Lower lobe of right lung (tissue), 2 donors: Measurements from ENCODE around the gene SCN1B. TPM values are rescaled to one million over a fixed set of nuclear protein-coding genes. Genes with fewer than 3 reads are reported as not detected.

Experiments
- ATAC-seq, 2 donors: fragments of 200-7000 bp; cut with Tn5 transposase; one replicate each; pipeline ENCODE4 v1.9.1; 2020 to 2022; ENCODE audit warnings: mild to moderate bottlenecking in 2 of 2, moderate library complexity in 2 of 2
- DNase-seq: peaks from one replicate; pipeline ENCODE4 v3.0.0-alpha.2; 2020
- H3K27ac ChIP-seq: fragments of 200-600 bp; one replicate; pipeline ENCODE4 v1.8.0; 2022
- H3K27me3 ChIP-seq: fragments of 200-600 bp; one replicate; pipeline ENCODE4 v1.8.0; 2022; ENCODE audit warnings: low read depth
- H3K36me3 ChIP-seq: fragments of 200-600 bp; one replicate; pipeline ENCODE4 v1.8.0; 2022; ENCODE audit warnings: mild to moderate bottlenecking
- H3K4me1 ChIP-seq: fragments of 200-600 bp; one replicate; pipeline ENCODE4 v1.8.0; 2022
- H3K4me3 ChIP-seq: fragments of 200-600 bp; one replicate; pipeline ENCODE4 v1.8.0; 2022; ENCODE audit warnings: mild to moderate bottlenecking
- H3K9me3 ChIP-seq: fragments of 200-600 bp; one replicate; pipeline ENCODE4 v1.8.0; 2022
- CTCF ChIP-seq: fragments of 200-600 bp; IDR thresholded peaks from one replicate; pipeline ENCODE4 v1.8.0; 2022; ENCODE audit warnings: antibody characterized with exemption, mild to moderate bottlenecking
- intact Hi-C: fragments of 100-400 bp; cut with DNase I; formaldehyde crosslinking; loops from one replicate; pipeline ENCODE4 v1.11.0; 2022
- total RNA-seq: library from RNA; stranded (reverse); fragmentation: NEBNext Ultra II Directional; extraction: Animal tissue kit (Norgen Biotek cat#: 25700); gene quantifications from one replicate; pipeline ENCODE4 v1.2.1, GENCODE V29; 2021
- donor health status: DM: no; HTN: yes; CAD: no; lungs with severe emphysema.

Gene SCN1B
- total RNA-seq, 1 donor from 2014 or later = 9.8 TPM

DNA sequence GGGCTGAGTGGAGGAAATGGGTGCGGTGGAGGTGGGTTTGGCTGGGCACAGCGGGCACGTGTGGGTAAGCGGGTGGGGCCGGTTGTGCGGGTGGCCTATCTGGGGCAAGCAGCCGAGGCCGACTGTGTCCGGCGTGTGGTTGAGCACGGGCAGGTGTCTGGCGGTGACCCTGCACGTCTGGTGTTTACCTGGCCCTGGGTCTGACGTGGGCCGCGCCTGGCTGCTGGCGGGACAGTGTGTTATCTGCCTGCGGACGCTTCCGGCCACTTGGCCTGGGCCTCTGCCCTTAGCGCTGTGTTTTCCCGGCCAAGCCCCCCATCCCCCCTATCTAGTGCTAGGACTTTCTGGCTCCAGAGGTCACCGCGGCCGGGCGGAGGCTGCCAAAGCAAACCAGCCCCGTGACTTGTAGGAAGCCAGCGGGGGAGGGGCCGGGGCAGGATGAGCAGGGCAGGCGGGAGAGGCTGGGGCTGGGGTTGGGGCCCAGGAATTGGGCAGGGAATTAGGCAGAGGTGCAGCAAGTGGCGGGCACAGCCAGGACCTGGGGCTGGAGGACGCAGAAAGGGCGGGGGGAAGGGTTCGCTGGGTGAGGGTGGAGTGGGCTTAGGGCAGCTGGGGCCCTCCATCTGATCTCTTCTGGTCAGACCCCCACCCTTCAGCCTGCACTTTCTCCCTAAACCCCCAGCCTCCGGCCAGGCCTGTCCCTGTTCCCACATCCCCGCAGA lies 10.7 kb downstream of the SCN1B start:
- Histone ChIP-seq H3K4me3 (peak overlapping the region; percentile 42), H3K36me3 (no peaks in the 10 kb centered on the region), H3K9me3 (no peaks in the 10 kb centered on the region), H3K4me1 (peaks cover 63% of the 10 kb centered on the region), H3K27ac (peak overlapping the region; percentile 80), H3K27me3 (no peaks in the 10 kb centered on the region)
- intact Hi-C loops = no loop called here
- DNase-seq (peak; percentile 93), ATAC-seq (peak; percentile 83 to 86)
- TF ChIP-seq CTCF = no peak

DNA sequence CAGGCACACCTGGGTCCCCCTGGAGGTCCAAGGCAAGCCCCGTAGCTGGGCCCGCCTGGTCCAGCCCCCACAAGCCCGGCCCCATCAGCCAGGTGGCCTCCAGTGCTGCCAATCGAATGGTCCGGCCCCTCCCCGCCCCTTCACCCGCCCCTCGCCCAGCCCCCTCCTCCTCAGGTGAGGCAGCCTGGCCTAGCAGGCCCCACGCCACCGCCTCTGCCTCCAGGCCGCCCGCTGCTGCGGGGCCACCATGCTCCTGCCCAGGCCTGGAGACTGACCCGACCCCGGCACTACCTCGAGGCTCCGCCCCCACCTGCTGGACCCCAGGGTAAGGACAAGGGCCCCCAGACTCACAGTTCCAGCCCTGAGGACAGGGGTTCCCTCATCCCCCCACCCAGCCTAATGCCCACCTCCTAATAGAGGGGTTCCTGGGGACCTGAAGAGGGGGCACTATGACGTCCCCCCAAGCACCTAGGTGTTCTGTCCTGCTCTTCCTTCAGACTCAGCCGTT lies 11.3 kb downstream of the SCN1B start, which contains the start of gene HPN:
TSS of gene HPN (plus strand) at position 174 of the 508 bp plus-strand sequence. CDS start 786 bp downstream, outside the sequence.
- Histone ChIP-seq H3K27ac (peak within 1 kb of the TSS; percentile 80), H3K4me1 (peaks cover 63% of the 10 kb centered on the region), H3K27me3 (no peaks in the 10 kb centered on the region), H3K9me3 (no peaks in the 10 kb centered on the region), H3K4me3 (peak within 1 kb of the TSS; percentile 42), H3K36me3 (no peaks in the 10 kb centered on the region)
- ATAC-seq (peak; percentile 82 to 86), DNase-seq (peak; percentile 79)
- intact Hi-C loops = no loop called here
- TF ChIP-seq CTCF = no peak

GRCh38 chr19:35042056-35042730 lies 11.9 kb downstream of the SCN1B start:
- intact Hi-C loops = no loop called here
- Histone ChIP-seq H3K4me1 (peaks cover 63% of the 10 kb centered on the region), H3K9me3 (no peaks in the 10 kb centered on the region), H3K4me3 (peak overlapping the region; percentile 42), H3K27me3 (no peaks in the 10 kb centered on the region), H3K36me3 (no peaks in the 10 kb centered on the region), H3K27ac (peak overlapping the region; percentile 80)
- ATAC-seq (no peak), DNase-seq (no peak)
- TF ChIP-seq CTCF = no peak

GRCh38 chr19:35042954-35043604 lies 12.8 kb downstream of the SCN1B start:
- no peak overlapping the region for H3K4me3 ChIP-seq
- peaks cover 55% of the 10 kb centered on the region for H3K4me1 ChIP-seq
- intact Hi-C loops = no loop called here
- H3K27ac ChIP-seq = no peak overlapping the region
- ATAC-seq (no peak), DNase-seq (no peak)
- H3K36me3 ChIP-seq = no peaks in the 10 kb centered on the region
- no peaks in the 10 kb centered on the region for H3K9me3 ChIP-seq
- no peaks in the 10 kb centered on the region for H3K27me3 ChIP-seq
- TF ChIP-seq CTCF = no peak

DNA sequence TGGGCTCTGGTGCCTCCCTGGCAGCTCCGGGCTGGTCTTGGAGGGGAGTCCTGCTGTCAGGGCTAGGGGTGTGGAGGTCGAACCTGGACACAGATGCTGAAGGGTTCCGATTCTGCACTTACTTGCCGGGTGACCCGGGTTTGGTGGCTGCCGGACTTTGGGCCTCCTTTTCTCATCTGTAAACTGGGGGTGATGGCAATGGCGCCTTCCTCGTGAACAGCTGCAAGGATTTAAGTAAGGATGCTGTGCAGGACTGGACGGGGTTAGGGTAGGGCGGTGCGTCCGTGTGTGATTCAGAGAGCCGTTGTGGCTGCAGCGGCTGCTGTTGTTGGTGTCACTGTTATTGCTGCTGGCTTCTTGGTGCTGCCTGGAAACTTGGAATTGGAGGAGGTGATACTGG lies 13.6 kb downstream of the SCN1B start:
- no peak for TF ChIP-seq CTCF
- Histone ChIP-seq H3K27ac (no peak overlapping the region), H3K36me3 (no peaks in the 10 kb centered on the region), H3K27me3 (no peaks in the 10 kb centered on the region), H3K9me3 (no peaks in the 10 kb centered on the region), H3K4me1 (peaks cover 47% of the 10 kb centered on the region), H3K4me3 (no peak overlapping the region)
- intact Hi-C loops = no loop called here
- DNase-seq (no peak), ATAC-seq (no peak)
